ENCODE results near the gene INPP4B.
"Not testable (repeated sequence)": the region's sequence is repeated elsewhere in the genome, so short reads cannot be mapped to it uniquely, and the experiment has no call there.

Gene INPP4B

DNA sequence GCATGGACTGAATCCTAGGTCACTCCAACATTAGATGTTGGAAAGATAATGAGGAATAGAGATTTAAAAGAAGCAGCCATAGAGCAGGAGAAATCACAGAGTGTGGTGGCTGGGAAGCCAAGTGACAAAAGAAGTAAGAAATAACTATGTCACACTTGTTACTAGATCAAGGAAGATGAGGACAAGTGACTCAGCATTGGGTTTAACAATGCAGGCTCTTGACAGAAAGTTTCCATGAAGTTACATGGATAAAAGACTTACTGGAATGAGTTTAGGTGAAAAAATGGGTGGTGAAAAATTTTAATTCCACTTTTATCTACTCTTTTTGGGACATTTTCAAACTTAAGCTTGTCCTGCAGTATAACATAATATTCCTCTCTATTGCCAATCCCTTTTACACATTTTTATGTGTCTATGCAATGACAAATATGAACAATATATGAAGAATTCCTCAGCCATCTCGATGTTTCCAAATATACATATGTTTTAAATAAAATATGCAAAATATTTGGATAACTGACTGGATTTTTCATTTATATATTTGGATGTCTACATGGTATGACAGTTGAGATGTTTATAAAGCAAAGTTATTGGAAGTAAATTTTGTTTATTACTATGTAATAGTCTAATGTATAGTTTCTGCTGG, 747.1 kb downstream of the INPP4B start:
- peaks cover 25% of the 10 kb centered on the region for H3K36me3 Mint-ChIP-seq
- DNase-seq (ENCODE audit: low spot score in 2 of 2) = no peak
- no peaks in the 10 kb centered on the region for H3K4me1 Mint-ChIP-seq
- no peaks in the 10 kb centered on the region for H3K9me3 Mint-ChIP-seq
- no peak for ATAC-seq
- peak overlapping the region; percentile 11 for H3K27ac Mint-ChIP-seq
- H3K4me3 Mint-ChIP-seq = no peak overlapping the region

DNA sequence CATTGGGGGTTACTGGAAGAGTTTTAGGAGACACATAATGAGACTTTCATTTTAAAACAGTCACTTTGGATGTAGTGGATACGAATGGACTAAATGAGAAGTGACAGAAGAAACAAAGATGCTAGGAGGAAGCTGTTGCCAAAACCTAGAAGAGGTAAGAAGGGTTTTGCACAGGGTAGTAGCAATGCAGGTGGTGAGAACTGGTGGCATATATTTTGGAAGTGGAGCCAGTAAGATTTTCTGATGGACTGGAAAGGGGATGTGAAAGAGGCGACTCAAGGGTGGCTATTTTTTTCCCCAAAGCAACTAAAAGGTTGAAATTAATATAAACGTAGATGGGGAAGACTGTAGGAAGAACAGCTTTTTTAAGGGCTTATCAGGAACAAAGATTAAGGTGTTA, 747.7 kb downstream of the INPP4B start:
- Mint-ChIP-seq H3K27ac (peak overlapping the region; percentile 11), H3K9me3 (no peaks in the 10 kb centered on the region), H3K4me1 (no peaks in the 10 kb centered on the region), H3K36me3 (peaks cover 25% of the 10 kb centered on the region), H3K4me3 (no peak overlapping the region)
- ATAC-seq = no peak
- DNase-seq (ENCODE audit: low spot score in 2 of 2) = no peak

DNA sequence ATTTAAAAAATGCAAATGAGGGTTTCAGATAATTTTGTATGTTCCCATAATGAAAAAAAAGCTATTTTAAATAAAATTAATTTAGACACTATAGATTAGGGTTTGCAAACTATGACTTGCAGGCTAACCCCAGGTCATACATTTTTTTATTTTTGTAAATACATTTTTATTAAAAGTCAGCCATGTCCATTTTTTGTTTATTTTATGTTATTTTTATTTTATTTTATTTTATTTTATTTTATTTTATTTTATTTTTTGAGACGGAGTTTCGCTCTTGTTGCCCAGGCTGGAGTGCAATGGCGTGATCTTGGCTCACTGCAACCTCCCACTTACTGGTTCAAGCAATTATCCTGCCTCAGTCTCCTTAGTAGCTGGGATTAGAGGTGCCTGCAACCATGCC, 749.1 kb downstream of the INPP4B start:
- DNase-seq (ENCODE audit: low spot score in 2 of 2) = no peak
- no peak for ATAC-seq
- Mint-ChIP-seq H3K36me3 (peaks cover 25% of the 10 kb centered on the region), H3K27ac (no peak overlapping the region), H3K4me3 (no peak overlapping the region), H3K4me1 (no peaks in the 10 kb centered on the region), H3K9me3 (no peaks in the 10 kb centered on the region)

DNA sequence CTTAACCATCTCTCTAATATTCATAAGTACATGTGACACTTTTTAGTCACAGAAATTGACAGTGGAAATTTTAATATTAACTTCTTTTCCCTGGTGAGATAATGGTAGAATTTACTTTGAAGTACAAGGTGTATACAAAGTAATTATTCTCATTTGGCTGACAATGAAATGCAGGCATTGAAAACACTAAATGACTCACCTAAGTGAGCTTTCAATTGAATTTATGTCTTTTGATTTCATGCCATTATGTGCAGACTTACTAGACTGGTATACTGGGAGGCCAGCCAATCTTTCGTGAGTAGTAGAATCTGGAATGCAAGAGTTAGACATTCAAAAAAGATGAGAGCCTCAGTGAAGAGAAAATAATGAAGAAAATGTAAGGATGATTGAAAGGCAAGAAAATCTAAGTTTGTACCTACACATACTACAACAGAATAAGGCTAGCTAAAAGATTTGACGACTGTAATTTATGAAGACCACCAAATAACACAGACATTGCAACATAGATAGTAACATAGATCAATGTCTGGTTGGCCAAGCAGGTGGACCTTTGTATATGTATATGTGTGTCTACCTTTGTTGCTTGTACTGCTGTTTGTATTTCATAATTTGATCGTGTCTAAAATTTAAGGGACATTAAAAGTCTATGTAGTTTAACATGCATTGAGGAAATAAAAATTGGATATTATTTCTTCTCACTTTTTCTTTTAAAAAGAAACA, 750.1 kb downstream of the INPP4B start:
- H3K27ac Mint-ChIP-seq = no peak overlapping the region
- H3K9me3 Mint-ChIP-seq = no peaks in the 10 kb centered on the region
- DNase-seq (ENCODE audit: low spot score in 2 of 2) = no peak
- no peak for ATAC-seq
- H3K4me3 Mint-ChIP-seq = no peak overlapping the region
- H3K4me1 Mint-ChIP-seq = no peaks in the 10 kb centered on the region
- peaks cover 26% of the 10 kb centered on the region for H3K36me3 Mint-ChIP-seq

DNA sequence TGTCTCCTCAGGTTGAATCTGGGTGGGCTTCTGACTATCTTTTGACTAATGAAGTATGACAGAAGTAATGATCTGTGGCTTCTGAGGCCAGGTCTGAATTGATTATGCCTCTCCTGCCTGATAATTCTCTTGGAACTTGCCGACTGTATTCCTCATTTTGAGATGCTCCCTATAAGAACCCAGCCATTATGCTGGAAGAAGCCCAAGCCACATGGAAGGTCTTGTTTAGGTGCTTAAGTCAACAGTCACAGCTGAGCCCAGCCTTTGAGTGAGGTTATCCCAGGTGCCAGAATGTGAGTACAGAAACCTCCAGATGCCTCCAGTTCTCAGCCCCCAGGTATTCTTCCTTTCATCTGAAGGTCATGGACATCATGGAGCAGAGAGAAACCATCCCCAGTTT, 753.2 kb downstream of the INPP4B start:
- ATAC-seq (no peak), DNase-seq (ENCODE audit: low spot score in 2 of 2) (no peak)
- H3K9me3 Mint-ChIP-seq = no peaks in the 10 kb centered on the region
- H3K4me3 Mint-ChIP-seq = no peak overlapping the region
- peaks cover 32% of the 10 kb centered on the region for H3K36me3 Mint-ChIP-seq
- no peak overlapping the region for H3K27ac Mint-ChIP-seq
- no peaks in the 10 kb centered on the region for H3K4me1 Mint-ChIP-seq

DNA sequence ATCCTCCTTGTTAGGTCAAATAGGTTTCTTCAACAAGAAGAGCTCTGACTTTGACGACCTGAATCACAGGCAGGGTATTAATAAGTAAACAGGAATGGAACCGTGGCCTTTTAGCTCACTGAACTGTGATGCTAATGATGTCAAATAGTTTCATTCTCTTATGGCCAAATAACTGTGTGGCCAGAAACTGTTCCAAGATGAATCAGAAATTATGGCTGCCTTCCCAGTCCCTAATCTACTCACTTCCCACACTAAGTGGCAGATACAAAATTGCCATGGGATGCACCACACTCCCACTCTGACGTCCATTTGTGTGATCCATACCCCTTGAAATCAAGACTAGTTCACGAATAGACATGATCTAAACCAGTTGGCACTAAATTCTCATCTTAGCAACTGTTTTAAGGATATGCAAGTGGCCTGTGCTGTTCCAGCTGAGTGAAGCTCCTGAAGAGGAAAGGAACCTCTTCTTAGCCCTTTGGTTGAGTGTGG, 754.4 kb downstream of the INPP4B start:
- H3K4me1 Mint-ChIP-seq = no peaks in the 10 kb centered on the region
- ATAC-seq = no peak
- DNase-seq (ENCODE audit: low spot score in 2 of 2) = no peak
- peaks cover 32% of the 10 kb centered on the region for H3K36me3 Mint-ChIP-seq
- H3K4me3 Mint-ChIP-seq = no peak overlapping the region
- H3K9me3 Mint-ChIP-seq = no peaks in the 10 kb centered on the region
- no peak overlapping the region for H3K27ac Mint-ChIP-seq

DNA sequence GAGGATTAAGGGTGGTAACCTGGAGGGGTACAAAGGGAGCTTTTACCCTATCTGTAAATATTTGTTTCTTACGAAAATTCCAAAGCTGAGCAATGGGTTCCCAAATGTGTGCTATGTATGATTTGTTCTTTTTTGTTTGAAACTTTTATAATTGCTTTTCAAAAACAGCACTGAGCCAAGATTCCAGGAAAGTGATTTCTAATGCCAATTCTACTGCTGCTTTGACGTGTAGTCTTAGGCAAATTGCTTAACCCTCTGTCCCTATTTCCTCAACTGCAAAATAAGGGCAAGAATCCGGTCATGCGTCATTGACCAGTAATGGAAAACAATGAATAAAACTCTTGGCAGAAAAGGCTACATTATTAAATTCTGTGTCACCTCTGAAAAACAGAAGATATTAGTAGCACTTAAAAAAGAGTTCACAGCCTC, 755.0 kb downstream of the INPP4B start:
- DNase-seq (ENCODE audit: low spot score in 2 of 2) = no peak
- Mint-ChIP-seq H3K36me3 (peaks cover 35% of the 10 kb centered on the region), H3K4me1 (no peaks in the 10 kb centered on the region)

DNA sequence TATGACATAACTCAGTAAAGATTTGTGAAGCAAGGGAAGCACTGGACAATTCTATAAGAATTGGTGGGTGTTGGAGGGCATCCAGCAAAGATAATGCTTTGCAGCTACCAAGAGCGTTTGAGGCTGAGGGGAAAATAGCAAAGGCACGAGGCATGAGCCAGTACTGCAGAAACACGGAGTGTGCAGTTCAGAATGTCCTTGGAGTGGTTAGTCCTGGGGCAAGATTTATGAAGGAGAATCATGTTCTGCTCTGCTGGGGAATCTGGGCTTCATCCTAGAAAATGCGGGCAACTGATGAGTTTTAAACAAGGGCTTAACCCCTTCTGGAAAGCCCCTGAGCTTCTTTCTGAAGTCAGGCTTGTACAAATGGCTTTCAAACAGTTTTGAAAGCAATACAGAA, 757.2 kb downstream of the INPP4B start:
- no peak overlapping the region for H3K27ac Mint-ChIP-seq
- no peaks in the 10 kb centered on the region for H3K9me3 Mint-ChIP-seq
- H3K4me3 Mint-ChIP-seq = no peak overlapping the region
- H3K36me3 Mint-ChIP-seq = peaks cover 33% of the 10 kb centered on the region
- ATAC-seq = no peak
- H3K4me1 Mint-ChIP-seq = no peaks in the 10 kb centered on the region
- DNase-seq (ENCODE audit: low spot score in 2 of 2) = no peak

More for the DNA sequence above, 755.0 kb downstream of the INPP4B start:
- Mint-ChIP-seq H3K27ac (no peak overlapping the region), H3K4me3 (no peak overlapping the region), H3K9me3 (no peaks in the 10 kb centered on the region)
- no peak for ATAC-seq

DNA sequence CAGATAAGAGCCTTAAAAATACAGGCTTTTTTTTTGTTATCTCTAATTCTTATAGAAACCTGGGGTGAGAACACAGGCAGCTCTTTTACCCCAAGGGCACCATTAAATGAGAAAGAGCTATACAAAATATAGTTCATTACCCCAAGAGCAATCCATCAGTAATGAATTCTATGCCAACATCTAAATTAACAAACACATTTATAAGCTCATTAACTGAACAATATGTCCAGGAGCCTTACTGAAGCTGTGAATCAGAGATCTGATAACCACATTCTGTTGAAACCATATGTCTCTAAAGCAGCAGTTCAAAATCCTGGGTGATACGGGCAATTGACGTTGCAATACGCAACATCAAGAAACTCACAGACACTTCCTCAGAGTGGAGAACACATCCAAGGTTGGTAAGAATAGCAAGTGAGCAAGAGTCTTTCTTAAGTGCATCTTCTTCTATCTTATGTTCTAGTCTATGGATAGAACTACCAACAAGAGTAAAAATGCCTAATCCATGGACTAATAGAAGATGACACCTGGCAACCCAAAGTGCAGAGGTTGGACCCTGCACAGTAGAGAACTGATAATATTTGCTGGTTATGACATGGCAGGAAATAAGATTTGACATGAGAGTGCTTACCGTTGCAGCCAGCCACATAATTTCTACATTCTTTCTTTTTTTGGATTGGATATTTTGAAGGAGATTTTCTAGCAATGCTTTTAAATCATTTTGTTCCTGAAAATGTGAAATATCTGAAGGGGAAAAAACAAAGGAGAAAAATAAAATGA, 760.4 kb downstream of the INPP4B start:
- Mint-ChIP-seq H3K27ac (peak overlapping the region; percentile 17), H3K36me3 (peaks cover 54% of the 10 kb centered on the region), H3K4me1 (no peaks in the 10 kb centered on the region), H3K4me3 (no peak overlapping the region), H3K9me3 (no peaks in the 10 kb centered on the region)
- DNase-seq (ENCODE audit: low spot score in 2 of 2) = no peak
- ATAC-seq = no peak

DNA sequence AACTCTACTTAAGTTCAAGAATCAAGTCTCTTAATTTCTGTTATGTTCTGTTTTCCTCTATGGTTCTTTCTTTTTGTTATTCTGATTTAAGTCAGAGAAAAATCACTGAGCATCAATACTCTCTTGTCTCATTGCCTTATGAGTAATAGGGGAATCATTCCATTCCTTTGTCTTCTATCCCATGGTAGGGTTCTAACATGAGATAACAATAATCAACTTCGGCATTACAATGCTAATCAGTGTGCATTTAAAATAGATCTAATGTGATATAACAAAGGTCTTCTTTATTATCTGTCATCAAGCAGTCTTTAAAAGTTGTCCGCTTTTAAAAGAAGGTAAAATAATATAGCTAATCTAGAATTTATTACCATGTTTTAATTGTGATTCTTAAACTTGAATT, 762.8 kb downstream of the INPP4B start:
- ATAC-seq (no peak), DNase-seq (ENCODE audit: low spot score in 2 of 2) (no peak)
- Mint-ChIP-seq H3K4me3 (no peak overlapping the region), H3K27ac (no peak overlapping the region), H3K36me3 (peaks cover 46% of the 10 kb centered on the region), H3K4me1 (no peaks in the 10 kb centered on the region), H3K9me3 (no peaks in the 10 kb centered on the region)

DNA sequence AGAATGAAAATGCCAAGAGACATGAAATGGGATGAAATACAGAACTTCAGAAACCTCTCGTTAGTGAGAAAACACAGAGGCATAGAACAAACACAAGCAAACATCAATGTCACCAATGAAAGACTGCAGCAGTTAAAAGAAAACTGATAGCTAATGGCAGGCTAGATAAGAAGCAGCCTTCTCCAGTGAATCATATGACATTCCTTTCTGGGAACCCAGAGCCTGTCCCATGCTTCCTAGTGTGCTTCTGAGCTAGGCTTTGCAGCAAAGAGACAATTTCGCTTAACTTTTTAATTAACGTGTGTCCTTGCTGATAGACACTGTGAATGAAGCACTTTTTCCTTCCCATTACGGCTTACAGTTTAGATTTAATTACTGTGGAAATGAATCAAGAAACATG, 765.1 kb downstream of the INPP4B start:
- H3K27ac Mint-ChIP-seq = no peak overlapping the region
- H3K4me1 Mint-ChIP-seq = no peaks in the 10 kb centered on the region
- H3K9me3 Mint-ChIP-seq = no peaks in the 10 kb centered on the region
- peaks cover 48% of the 10 kb centered on the region for H3K36me3 Mint-ChIP-seq
- no peak overlapping the region for H3K4me3 Mint-ChIP-seq
- no peak for DNase-seq (ENCODE audit: low spot score in 2 of 2)
- no peak for ATAC-seq

DNA sequence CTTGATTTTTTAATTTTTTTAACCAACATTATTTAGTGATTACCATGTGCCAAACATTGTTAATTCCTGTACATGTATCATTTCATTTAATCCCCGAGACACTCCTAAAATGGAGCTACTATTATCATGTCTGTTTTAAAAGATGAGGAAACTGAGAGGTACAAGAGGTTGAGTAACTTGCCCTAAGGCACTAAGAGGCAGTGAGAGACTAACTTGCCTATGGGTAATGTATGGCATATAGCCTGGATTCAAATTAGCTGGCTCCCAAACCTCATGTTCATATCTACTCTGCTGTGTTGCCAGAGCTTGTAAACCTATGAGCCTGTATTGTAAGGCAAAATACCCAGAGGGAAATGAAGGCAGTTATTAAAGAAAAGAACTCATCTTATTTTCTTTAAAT, 766.1 kb downstream of the INPP4B start:
- ATAC-seq = no peak
- Mint-ChIP-seq H3K36me3 (peaks cover 46% of the 10 kb centered on the region), H3K4me1 (no peaks in the 10 kb centered on the region), H3K27ac (no peak overlapping the region), H3K4me3 (no peak overlapping the region), H3K9me3 (no peaks in the 10 kb centered on the region)
- DNase-seq (ENCODE audit: low spot score in 2 of 2) = no peak

DNA sequence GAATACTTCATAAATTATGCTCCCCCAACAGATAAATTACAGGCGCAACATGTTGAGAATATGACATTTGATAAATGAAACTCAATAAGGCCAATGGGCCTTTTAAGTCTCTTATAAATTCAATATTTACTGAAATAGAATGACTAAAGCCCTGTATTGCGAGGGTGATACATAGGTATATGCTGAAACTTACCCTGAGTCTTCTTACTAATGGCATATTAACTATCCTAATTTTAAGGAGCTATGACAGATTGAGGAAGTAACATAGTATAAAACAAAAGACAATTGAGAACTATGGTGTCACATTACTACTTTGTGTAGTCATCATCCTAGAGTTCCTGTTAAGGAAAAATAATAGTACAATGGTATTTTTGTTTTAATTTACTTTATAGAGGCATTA, 769.1 kb downstream of the INPP4B start:
- H3K4me3 Mint-ChIP-seq = no peak overlapping the region
- no peak overlapping the region for H3K27ac Mint-ChIP-seq
- ATAC-seq (no peak), DNase-seq (ENCODE audit: low spot score in 2 of 2) (no peak)
- no peaks in the 10 kb centered on the region for H3K4me1 Mint-ChIP-seq
- peaks cover 31% of the 10 kb centered on the region for H3K36me3 Mint-ChIP-seq
- H3K9me3 Mint-ChIP-seq = no peaks in the 10 kb centered on the region

DNA sequence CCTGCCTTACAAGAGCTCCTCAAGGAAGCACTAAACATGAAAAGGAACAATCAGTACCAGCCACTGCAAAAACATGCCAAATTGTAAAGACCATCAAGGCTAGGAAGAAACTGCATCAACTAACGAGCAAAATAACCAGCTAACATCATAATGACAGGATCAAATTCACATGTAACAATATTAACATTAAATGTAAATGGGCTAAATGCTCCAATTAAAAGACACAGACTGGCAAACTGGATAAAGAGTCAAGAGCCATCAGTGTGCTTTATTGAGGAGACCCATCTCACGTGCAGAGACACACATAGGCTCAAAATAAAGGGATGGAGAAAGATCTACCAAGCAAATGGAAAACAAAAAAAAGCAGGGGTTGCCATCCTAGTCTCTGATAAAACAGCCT, 777.8 kb downstream of the INPP4B start:
- Mint-ChIP-seq H3K36me3 (peaks cover 32% of the 10 kb centered on the region), H3K9me3 (peaks cover 15% of the 10 kb centered on the region)
- H3K27ac Mint-ChIP-seq; DNase-seq (ENCODE audit: low spot score in 2 of 2); H3K4me3 Mint-ChIP-seq; ATAC-seq; H3K4me1 Mint-ChIP-seq: not testable (repeated sequence)

DNA sequence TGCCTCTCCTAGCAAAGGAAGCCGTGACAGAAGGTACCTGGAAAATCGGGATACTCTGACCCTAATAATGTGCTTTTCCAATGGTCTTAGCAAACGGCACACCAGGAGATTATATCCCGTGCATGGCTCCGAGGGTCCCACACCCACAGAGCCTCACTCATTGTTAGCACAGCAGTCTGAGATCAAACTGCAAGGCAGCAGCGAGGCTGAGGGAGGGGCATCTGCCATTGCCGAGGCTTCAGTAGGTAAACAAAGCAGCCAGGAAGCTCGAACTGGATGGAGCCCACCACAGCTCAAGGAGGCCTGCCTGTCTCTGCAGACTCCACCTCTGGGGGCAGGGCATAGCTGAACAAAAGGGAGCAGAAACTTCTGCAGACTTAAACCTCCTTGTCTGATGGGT, 779.5 kb downstream of the INPP4B start:
- H3K4me3 Mint-ChIP-seq; H3K27ac Mint-ChIP-seq; H3K4me1 Mint-ChIP-seq; ATAC-seq; DNase-seq (ENCODE audit: low spot score in 2 of 2): not testable (repeated sequence)
- Mint-ChIP-seq H3K9me3 (peaks cover 15% of the 10 kb centered on the region), H3K36me3 (peaks cover 44% of the 10 kb centered on the region)
